HG03097 (cell line): ENCODE data around the gene ASCL2.

Source experiments
- ATAC-seq: cut with Tn5 transposase; IDR thresholded peaks from one replicate; pipeline ENCODE4 v1.9.1; 2021; ENCODE audit not compliant: unreplicated experiment, low FRiP score

Gene ASCL2

GRCh38 chr11:2270322-2271076 lies at the start of gene ASCL2:
Gene ASCL2, minus strand, starts transcription at chr11:2270588. Its CDS starts 256 bp downstream, at chr11:2270332.
- ATAC-seq: no peak

- ATAC-seq: no peak
Measured at GRCh38 chr11:2319791-2320472, 49.5 kb upstream of the ASCL2 start.

GRCh38 chr11:2318707-2319106 lies 48.3 kb upstream of the ASCL2 start:
- ATAC-seq: no peak

- ATAC-seq: no peak
Measured at GRCh38 chr11:2318123-2318522, 47.7 kb upstream of the ASCL2 start.

- ATAC-seq: no peak
Measured at GRCh38 chr11:2317354-2318050, 47.1 kb upstream of the ASCL2 start.

- ATAC-seq: no peak
Measured at GRCh38 chr11:2316963-2317244, 46.5 kb upstream of the ASCL2 start.

GRCh38 chr11:2316169-2316962 lies 46.0 kb upstream of the ASCL2 start:
- no peak for ATAC-seq

GRCh38 chr11:2315395-2316168 lies 45.2 kb upstream of the ASCL2 start:
- ATAC-seq: no peak

GRCh38 chr11:2314525-2315394 lies 44.4 kb upstream of the ASCL2 start:
- ATAC-seq: no peak

GRCh38 chr11:2314136-2314524 lies 43.7 kb upstream of the ASCL2 start:
- no peak for ATAC-seq

GRCh38 chr11:2313051-2313951 lies 42.9 kb upstream of the ASCL2 start:
- no peak for ATAC-seq

GRCh38 chr11:2312232-2313042 lies 42.0 kb upstream of the ASCL2 start:
- no peak for ATAC-seq

- ATAC-seq: no peak
Measured at GRCh38 chr11:2311353-2312133, 41.2 kb upstream of the ASCL2 start.

- ATAC-seq: no peak
Measured at GRCh38 chr11:2310786-2311352, 40.5 kb upstream of the ASCL2 start.

- no peak for ATAC-seq
Measured at GRCh38 chr11:2310073-2310785, 39.8 kb upstream of the ASCL2 start.
